ENCODE data around the gene GRM1. TPM values are rescaled to one million over a fixed set of nuclear protein-coding genes. Genes with fewer than 3 reads are reported as not detected.

GRM1 gene
- total RNA-seq, 4 donors from 2014 or later, result 0.13 TPM; not detected in 3

DNA sequence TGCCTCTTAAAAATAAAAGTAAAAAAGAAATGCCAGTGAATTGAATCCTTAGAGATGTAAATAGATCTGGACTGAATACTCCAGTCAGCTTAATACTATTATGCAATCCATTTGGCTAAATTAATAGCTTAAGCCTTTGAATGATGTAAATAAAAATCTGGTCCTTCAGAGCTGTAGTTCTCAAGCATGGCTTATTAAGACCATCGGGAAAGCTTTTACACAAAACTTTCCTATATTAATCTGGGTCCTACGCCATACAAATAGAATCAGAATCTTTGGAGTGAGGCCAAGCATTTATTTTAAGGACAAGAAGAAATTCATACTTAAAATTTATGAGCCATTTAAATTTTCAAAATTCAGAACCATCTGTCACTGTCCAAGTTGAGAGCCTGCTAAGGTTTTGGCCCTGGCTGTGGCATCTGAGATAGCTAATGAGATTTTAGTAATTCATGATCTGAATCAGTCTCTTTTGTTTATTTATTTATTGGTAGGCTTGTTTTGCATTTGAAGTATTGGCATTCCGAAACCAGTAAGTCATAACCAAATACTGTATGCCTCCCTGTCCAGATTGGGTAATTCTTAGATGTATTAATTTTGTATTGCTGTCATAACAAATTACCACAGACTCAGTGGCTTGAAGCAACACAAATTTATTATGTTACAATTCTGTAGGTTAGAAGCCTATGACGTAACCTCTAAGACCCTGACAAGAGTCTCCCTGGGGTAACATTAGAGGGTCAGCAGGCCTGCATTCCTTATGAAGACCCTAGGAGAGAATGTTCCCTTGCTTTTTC, 286.7 kb downstream of the GRM1 start:
- H3K27me3 ChIP-seq, result no peaks in the 10 kb centered on the region
- TF ChIP-seq POLR2A (IDR thresholded peaks at IDR 0.05) (no peak), POLR2AphosphoS5 (IDR thresholded peaks at IDR 0.05) (no peak), EP300 (IDR thresholded peaks at IDR 0.05) (no peak)
- TF ChIP-seq, protein P1, sequence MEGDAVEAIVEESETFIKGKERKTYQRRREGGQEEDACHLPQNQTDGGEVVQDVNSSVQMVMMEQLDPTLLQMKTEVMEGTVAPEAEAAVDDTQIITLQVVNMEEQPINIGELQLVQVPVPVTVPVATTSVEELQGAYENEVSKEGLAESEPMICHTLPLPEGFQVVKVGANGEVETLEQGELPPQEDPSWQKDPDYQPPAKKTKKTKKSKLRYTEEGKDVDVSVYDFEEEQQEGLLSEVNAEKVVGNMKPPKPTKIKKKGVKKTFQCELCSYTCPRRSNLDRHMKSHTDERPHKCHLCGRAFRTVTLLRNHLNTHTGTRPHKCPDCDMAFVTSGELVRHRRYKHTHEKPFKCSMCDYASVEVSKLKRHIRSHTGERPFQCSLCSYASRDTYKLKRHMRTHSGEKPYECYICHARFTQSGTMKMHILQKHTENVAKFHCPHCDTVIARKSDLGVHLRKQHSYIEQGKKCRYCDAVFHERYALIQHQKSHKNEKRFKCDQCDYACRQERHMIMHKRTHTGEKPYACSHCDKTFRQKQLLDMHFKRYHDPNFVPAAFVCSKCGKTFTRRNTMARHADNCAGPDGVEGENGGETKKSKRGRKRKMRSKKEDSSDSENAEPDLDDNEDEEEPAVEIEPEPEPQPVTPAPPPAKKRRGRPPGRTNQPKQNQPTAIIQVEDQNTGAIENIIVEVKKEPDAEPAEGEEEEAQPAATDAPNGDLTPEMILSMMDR (IDR thresholded peaks at IDR 0.05), result no peak
- H3K9me3 ChIP-seq, result no peaks in the 10 kb centered on the region
- no peaks in the 10 kb centered on the region for H3K36me3 ChIP-seq
- no peak overlapping the region for H3K27ac ChIP-seq
- 62 to 73% methylated on average over 4 of the region's 4 CpGs for WGBS, 2 donors (ENCODE audit: low coverage in 1 of 2)
- no peak for ATAC-seq
- H3K4me1 ChIP-seq, result no peaks in the 10 kb centered on the region
- no peak overlapping the region for H3K4me3 ChIP-seq

DNA sequence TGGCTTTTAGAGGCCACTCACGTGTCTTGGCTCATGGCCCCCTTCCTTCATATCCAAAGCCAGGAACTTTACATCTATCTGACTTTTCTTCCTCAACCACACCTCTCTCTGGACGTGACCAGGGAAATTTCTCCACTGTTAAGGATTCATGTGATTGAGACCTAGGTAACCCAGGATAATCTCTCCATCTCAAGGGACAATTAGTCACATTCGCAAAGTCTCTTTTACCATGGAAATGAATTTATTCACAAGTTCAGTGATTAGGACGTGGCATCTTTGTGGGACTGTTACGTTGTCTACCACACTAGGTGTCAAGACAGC, 287.3 kb downstream of the GRM1 start:
- TF ChIP-seq, protein P1 (IDR thresholded peaks at IDR 0.05), result no peak
- no peak for TF ChIP-seq POLR2AphosphoS5 (IDR thresholded peaks at IDR 0.05)
- TF ChIP-seq POLR2A (IDR thresholded peaks at IDR 0.05), result no peak
- Histone ChIP-seq H3K27me3 (no peaks in the 10 kb centered on the region), H3K36me3 (no peaks in the 10 kb centered on the region), H3K27ac (no peak overlapping the region), H3K9me3 (no peaks in the 10 kb centered on the region), H3K4me3 (no peak overlapping the region), H3K4me1 (no peaks in the 10 kb centered on the region)
- WGBS, 2 donors (ENCODE audit: low coverage in 1 of 2), result 64 to 82% methylated on average over 3 to 4 of the region's 5 CpGs
- ATAC-seq, result no peak

DNA sequence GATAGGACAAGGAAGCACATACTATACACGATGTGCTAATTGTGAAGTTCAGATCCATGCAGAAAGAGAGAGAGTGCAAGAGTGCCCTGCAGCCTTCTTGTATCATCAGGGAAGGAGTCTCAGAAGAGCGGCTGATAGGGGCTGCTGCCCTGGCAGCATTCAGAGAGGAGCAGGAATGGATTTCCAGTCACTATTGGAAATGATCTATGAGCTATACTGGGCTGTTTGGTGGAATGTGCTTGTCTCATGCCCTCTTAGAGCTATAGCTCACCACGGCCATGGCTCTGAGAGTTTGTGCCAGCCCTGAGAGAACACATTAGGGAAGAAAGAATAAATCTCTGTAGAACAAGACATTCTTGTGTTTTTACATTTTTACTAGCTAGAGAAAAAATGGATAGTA, 302.2 kb downstream of the GRM1 start:
- no peaks in the 10 kb centered on the region for H3K4me1 ChIP-seq
- H3K36me3 ChIP-seq, result no peaks in the 10 kb centered on the region
- H3K4me3 ChIP-seq, result no peak overlapping the region
- no peaks in the 10 kb centered on the region for H3K9me3 ChIP-seq
- TF ChIP-seq, protein P1 (IDR thresholded peaks at IDR 0.05), result no peak
- no peak for TF ChIP-seq POLR2A (IDR thresholded peaks at IDR 0.05)
- TF ChIP-seq EP300 (IDR thresholded peaks at IDR 0.05), result no peak
- TF ChIP-seq POLR2AphosphoS5 (IDR thresholded peaks at IDR 0.05), result no peak
- ATAC-seq, result no peak
- H3K27ac ChIP-seq, result no peak overlapping the region
- 82 to 89% methylated on average over 3 of the region's 3 CpGs for WGBS, 2 donors (ENCODE audit: low coverage in 1 of 2)
- H3K27me3 ChIP-seq, result no peaks in the 10 kb centered on the region

DNA sequence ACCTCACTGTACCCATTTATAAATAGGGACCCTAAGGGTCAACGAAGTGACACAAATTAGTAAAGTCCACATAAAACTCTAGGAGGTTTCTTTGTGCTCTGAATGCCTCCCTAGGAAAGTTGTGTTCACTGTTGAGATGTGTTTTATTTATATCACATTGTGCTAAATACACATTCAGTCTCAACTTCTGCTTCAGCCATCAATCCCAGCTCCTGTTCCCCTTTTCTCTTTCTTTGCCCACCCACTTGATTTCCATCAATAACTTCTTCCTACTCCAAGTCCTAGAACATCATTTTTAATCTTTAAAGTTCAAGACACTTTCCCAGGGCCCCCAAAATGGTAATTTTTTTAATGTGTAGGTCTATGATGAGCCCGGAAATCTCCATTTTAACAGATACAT, 306.5 kb downstream of the GRM1 start:
- H3K36me3 ChIP-seq, result no peaks in the 10 kb centered on the region
- WGBS, 2 donors (ENCODE audit: low coverage in 1 of 2), result 69 to 82% methylated on average over 2 of the region's 2 CpGs
- no peak overlapping the region for H3K27ac ChIP-seq
- TF ChIP-seq POLR2A (IDR thresholded peaks at IDR 0.05) (no peak), POLR2AphosphoS5 (IDR thresholded peaks at IDR 0.05) (no peak), EP300 (IDR thresholded peaks at IDR 0.05) (no peak)
- TF ChIP-seq, protein P1 (IDR thresholded peaks at IDR 0.05), result no peak
- H3K9me3 ChIP-seq, result no peaks in the 10 kb centered on the region
- H3K4me1 ChIP-seq, result no peaks in the 10 kb centered on the region
- no peaks in the 10 kb centered on the region for H3K27me3 ChIP-seq
- no peak for ATAC-seq
- no peak overlapping the region for H3K4me3 ChIP-seq

DNA sequence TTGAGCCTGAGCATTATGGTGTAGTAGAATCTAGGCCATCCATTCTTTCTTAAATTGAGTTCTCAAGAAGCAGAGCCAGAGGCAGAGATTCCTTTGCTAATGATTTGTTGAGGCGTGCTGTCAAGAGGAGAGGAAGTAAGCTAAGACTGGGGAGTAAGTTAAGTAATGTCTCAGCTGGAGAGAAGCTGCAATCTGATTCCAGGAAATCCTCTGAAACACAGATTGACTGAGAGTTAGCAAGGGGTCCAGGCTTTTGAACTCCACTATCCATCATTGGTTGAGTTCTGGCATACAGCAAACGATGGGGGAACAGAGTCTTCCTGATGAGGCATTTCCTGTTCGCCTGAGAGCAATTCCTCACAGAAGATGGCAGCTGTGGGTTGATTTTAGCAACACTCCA, 307.3 kb downstream of the GRM1 start:
- Histone ChIP-seq H3K27ac (no peak overlapping the region), H3K4me1 (no peaks in the 10 kb centered on the region), H3K9me3 (no peaks in the 10 kb centered on the region), H3K27me3 (no peaks in the 10 kb centered on the region), H3K36me3 (no peaks in the 10 kb centered on the region), H3K4me3 (no peak overlapping the region)
- TF ChIP-seq, protein P1 (IDR thresholded peaks at IDR 0.05), result no peak
- 74 to 76% methylated on average over 2 to 3 of the region's 3 CpGs for WGBS, 2 donors (ENCODE audit: low coverage in 1 of 2)
- ATAC-seq, result no peak
